Breast epithelium (tissue), 3 donors: ENCODE data around the gene PRICKLE2.

Experiments used
- CTCF ChIP-seq, 3 donors: fragments of 450-650 bp; IDR thresholded peaks; one replicate each; pipeline ENCODE4 v1.5.1; 2016 to 2017; ENCODE audit warnings: antibody characterized with exemption in 3 of 3, mild to moderate bottlenecking in 3 of 3, moderate library complexity in 3 of 3
- POLR2AphosphoS5 ChIP-seq, 3 donors: sonication (generic); formaldehyde crosslinking; IDR thresholded peaks; one replicate each; pipeline ENCODE4 v1.6.1; 2017; ENCODE audit warnings: antibody characterized with exemption in 3 of 3

GRCh38 chr3:64253689-64254088, 28.4 kb upstream of the PRICKLE2 start:
- TF ChIP-seq CTCF (IDR thresholded peaks at IDR 0.05) (no peak), POLR2AphosphoS5 (IDR thresholded peaks at IDR 0.05) (no peak)
